T-helper 9 cell (primary cell): ENCODE data around the gene KDM3A.
"Not testable (repeated sequence)": the region's sequence is repeated elsewhere in the genome, so short reads cannot be mapped to it uniquely, and the experiment has no call there.

ENCODE experiments used
- DNase-seq: peaks from one replicate; pipeline ENCODE4 v3.0.0-alpha.2; 2020

Gene KDM3A

GRCh38 chr2:86477349-86477748 lies 36.2 kb downstream of the KDM3A start:
- no peak for DNase-seq

- no peak for DNase-seq
These were observed 38.9 kb downstream of the KDM3A start for GRCh38 chr2:86480105-86480504.

GRCh38 chr2:86482034-86482433 lies 40.9 kb downstream of the KDM3A start:
- DNase-seq, result no peak

GRCh38 chr2:86484385-86484784 lies 43.2 kb downstream of the KDM3A start:
- no peak for DNase-seq

- DNase-seq, result no peak
These were observed 43.9 kb downstream of the KDM3A start for GRCh38 chr2:86485103-86485502.

GRCh38 chr2:86485802-86486201 lies 44.6 kb downstream of the KDM3A start:
- DNase-seq, result no peak

- no peak for DNase-seq
These were observed 45.9 kb downstream of the KDM3A start for GRCh38 chr2:86487062-86487461.

GRCh38 chr2:86488561-86489250 lies 47.5 kb downstream of the KDM3A start:
- no peak for DNase-seq

- no peak for DNase-seq
These were observed 48.4 kb downstream of the KDM3A start for GRCh38 chr2:86489542-86489941.

- no peak for DNase-seq
These were observed 49.1 kb downstream of the KDM3A start for GRCh38 chr2:86490245-86490644.

- no peak for DNase-seq
These were observed 49.9 kb downstream of the KDM3A start for GRCh38 chr2:86491088-86491487.

GRCh38 chr2:86492048-86492453 lies 50.9 kb downstream of the KDM3A start:
- no peak for DNase-seq

GRCh38 chr2:86496391-86496790 lies 55.2 kb downstream of the KDM3A start:
- not testable (repeated sequence) for DNase-seq

GRCh38 chr2:86498468-86499260 lies 57.5 kb downstream of the KDM3A start:
- no peak for DNase-seq

- no peak for DNase-seq
These were observed 58.2 kb downstream of the KDM3A start for GRCh38 chr2:86499326-86499725.

- DNase-seq, result no peak
These were observed 59.3 kb downstream of the KDM3A start for GRCh38 chr2:86500325-86501083.

- DNase-seq, result no peak
These were observed 66.4 kb downstream of the KDM3A start for GRCh38 chr2:86507600-86507999.

- no peak for DNase-seq
These were observed 69.3 kb downstream of the KDM3A start for GRCh38 chr2:86510436-86510933.

GRCh38 chr2:86512034-86512433 lies 70.9 kb downstream of the KDM3A start:
- DNase-seq, result no peak

- DNase-seq, result no peak
These were observed 71.7 kb downstream of the KDM3A start for GRCh38 chr2:86512892-86513291.

- DNase-seq, result no peak
These were observed 72.9 kb downstream of the KDM3A start for GRCh38 chr2:86513948-86514660.

GRCh38 chr2:86518481-86518880 lies 77.3 kb downstream of the KDM3A start:
- DNase-seq, result no peak

- DNase-seq, result no peak
These were observed 78.2 kb downstream of the KDM3A start for GRCh38 chr2:86519349-86519748.
